IPS-NIHi11 (cell line): ENCODE measurements around the gene HMGB4.

Experiments
- DNase-seq: peaks from one replicate; pipeline ENCODE4 v3.0.0; 2012; ENCODE audit warnings: mixed read lengths, low spot score

Gene HMGB4

DNA sequence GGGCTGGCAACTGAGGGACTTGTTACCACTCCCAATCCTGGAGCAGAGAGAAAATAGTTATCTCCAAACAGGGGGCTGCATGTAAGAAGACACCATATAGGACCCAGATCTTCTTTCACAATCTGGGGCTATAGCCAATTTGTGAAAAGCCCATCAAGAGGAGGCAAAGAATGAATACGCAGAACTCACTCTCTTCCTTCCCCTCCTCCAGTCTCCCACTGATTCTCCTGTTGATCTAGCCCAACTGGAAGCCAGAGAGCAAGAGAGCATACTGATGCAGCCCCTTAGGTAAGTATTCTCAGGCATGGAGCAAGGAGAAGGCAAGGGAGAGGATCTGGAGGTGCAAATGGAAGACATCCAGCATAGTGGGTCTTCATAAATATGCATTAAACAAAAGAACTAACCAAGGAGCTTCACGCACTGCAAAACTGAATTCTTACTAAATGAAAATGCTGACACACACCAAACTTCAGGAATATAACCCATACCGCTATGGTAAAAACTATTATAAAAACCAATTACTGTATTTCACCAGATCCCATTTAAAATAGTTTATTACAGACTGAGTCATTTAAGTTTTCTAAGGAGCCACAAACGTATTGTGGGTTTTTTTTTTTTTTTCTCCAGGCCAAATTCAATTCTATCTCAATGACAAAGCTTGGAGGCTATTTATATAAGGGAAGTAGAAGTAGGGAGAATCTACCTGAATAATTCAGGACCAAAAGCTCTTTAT lies 15.5 kb upstream of the HMGB4 start:
- no peak for DNase-seq

- no peak for DNase-seq
Measured at GRCh38 chr1:33849211-33849610, 14.7 kb upstream of the HMGB4 start.

- DNase-seq: no peak
Measured at GRCh38 chr1:33850481-33850880, 13.4 kb upstream of the HMGB4 start.

- no peak for DNase-seq
Measured at GRCh38 chr1:33852711-33853110, 11.2 kb upstream of the HMGB4 start.

GRCh38 chr1:33853431-33853830 lies 10.4 kb upstream of the HMGB4 start:
- DNase-seq: no peak

DNA sequence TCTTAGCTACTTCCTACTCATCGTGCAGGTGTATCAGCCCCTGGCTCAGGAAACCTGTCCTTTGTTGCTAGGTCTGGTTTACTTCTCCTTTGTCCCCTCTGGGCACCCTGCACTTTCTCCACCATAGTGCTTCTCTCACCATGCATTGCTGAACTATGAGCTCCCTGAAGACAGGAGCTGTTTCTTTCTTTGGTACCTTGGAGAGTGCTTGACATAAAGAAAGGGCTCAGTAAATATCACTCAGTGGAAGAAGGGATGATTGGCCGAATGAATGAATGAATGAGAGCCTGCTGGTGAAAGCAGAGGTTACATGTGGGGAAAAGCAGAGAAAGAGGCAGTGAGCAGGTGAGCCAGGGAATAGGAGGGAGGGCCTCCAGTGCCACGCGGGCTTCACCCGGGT lies 9.8 kb upstream of the HMGB4 start:
- no peak for DNase-seq

- DNase-seq: no peak
Measured at GRCh38 chr1:33860671-33861070, 3.2 kb upstream of the HMGB4 start.

- DNase-seq: no peak
Measured at GRCh38 chr1:33864460-33865389, 846 bp downstream of the HMGB4 start.

DNA sequence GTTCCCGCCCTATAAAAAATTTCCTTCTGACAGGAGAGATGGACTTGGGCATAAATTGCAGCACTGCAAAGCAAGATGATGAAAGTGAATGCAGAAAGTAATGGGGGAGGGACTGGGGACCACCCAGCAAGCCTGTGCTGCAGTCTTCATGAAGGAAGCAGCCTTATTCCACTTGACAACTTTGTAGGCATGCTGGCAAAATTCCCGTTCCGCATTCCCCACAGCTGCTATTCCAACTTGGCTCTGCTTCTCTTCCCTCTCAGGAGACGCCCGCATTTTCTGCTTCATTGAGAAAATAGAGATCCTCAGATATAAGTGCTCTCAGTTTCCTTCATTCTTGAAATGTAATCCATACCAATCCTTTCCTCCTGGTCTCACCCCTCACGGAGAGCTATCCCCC lies 2.4 kb downstream of the HMGB4 start:
- no peak for DNase-seq

GRCh38 chr1:33867684-33868083 lies 3.8 kb downstream of the HMGB4 start:
- DNase-seq: no peak

- no peak for DNase-seq
Measured at GRCh38 chr1:33872275-33872674, 8.4 kb downstream of the HMGB4 start.

DNA sequence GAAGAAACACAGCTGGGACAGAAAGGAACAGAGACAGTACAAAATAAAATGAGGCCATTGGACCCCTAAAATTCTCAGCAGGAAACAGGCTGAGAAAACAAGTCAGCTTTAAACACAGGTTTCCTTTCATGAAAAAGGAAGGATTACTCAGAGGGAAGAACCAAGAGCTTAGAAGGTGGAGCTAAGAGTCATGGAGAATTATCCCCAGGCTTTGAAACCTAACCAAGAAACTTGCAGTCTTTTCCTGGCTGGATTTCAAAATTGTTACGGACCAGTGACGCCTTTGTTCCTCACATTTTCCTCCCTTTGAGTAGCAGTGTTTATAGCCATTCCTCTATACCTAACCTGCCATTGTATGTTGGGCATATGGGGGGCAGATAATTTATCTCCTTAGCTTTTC lies 8.8 kb downstream of the HMGB4 start:
- DNase-seq: no peak

DNA sequence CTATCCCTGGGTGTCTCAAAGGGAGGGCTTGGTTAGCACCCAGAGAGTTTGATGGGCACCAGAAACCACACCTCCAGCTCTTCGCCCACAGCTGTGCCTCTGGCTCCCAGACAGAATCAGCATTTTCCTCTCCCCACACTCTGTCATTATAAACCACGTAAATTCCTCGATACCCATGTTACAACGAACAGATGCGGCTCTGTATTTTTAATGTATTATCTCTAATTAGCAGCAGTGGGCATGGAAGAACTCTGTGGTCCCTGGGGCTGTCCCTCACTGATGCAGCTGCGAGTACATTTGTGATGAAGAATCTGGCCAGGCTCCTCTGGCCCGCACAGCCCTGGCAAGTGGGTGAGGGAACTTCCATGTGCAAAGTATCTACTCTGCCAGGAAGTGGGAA lies 10.8 kb downstream of the HMGB4 start:
- DNase-seq: no peak

GRCh38 chr1:33875862-33876261 lies 12.0 kb downstream of the HMGB4 start:
- DNase-seq: no peak

GRCh38 chr1:33876970-33877650 lies 13.2 kb downstream of the HMGB4 start:
- no peak for DNase-seq

DNA sequence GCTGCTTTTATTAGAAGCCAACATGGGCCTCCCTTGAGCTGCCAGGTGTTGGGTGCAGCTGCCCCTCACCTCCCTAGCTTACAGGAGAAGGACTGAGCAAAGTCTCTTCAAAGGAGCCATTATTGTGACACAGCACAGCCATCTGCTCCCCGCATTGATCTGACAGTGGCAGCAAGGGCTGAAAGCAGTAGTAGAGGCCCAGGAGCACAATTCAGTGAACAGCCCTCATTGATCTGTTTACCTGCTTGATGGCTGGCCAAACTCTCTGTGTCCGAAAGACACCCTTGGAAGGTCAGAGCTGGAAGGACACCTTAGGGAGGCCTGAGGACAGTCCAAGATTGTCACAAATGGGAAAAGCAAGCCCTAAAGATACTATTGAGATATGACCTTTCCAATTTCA lies 14.5 kb downstream of the HMGB4 start:
- no peak for DNase-seq

GRCh38 chr1:33880305-33880704 lies 16.4 kb downstream of the HMGB4 start:
- no peak for DNase-seq

GRCh38 chr1:33886496-33886895 lies 22.6 kb downstream of the HMGB4 start:
- DNase-seq: peak; percentile 20

GRCh38 chr1:33893147-33893830 lies 29.4 kb downstream of the HMGB4 start:
- no peak for DNase-seq

DNA sequence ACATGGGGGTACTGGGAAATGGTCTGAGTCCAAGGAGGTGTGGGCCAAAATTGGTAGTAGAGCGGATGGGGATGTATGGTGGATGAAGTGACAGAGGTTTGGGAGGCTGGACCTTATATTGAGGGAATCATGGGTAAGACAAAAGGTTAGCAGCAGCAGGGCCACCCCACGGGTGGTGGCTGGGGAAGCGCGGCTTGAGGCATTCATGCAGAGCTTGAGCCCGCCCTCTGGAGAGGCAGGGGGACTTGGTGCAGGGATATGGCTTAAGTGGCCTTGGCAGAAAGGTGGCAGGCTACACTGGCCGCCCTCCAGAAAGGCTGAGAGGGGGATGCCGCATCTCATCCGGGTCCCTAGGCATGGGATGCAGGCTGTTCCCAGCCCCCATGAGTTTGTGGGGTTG lies 31.5 kb downstream of the HMGB4 start:
- no peak for DNase-seq

GRCh38 chr1:33895976-33896375 lies 32.1 kb downstream of the HMGB4 start:
- no peak for DNase-seq

- no peak for DNase-seq
Measured at GRCh38 chr1:33897092-33897725, 33.3 kb downstream of the HMGB4 start.
